Astrocyte (in vitro differentiated cells and primary cell): Measurements from ENCODE around the gene TMEM31. TPM values are rescaled to one million over a fixed set of nuclear protein-coding genes. Genes with fewer than 3 reads are reported as not detected.

Experiments used
- DNase-seq: peaks from one replicate; pipeline ENCODE4 v3.0.0-alpha.2; 2010; ENCODE audit warnings: low read depth
- FAIRE-seq: peaks from 2 replicates; lab custom pipeline; 2011; peaks lifted over from hg19 to GRCh38; lab: Jason Lieb, UNC
- H2AFZ ChIP-seq: 2 replicates; pipeline ENCODE4 v1.6.0; 2012; ENCODE audit warnings: low read depth, low read length, inconsistent platforms
- H3K27ac ChIP-seq: 2 replicates; pipeline ENCODE4 v1.5.1; 2011; ENCODE audit warnings: low read depth, low read length, inconsistent platforms
- H3K27me3 ChIP-seq: 2 replicates; pipeline ENCODE4 v1.6.0; 2011; ENCODE audit warnings: low read length, inconsistent platforms; ENCODE audit not compliant: insufficient read depth
- H3K36me3 ChIP-seq: 2 replicates; pipeline ENCODE4 v1.5.1; 2011; ENCODE audit warnings: low read length, inconsistent platforms; ENCODE audit not compliant: insufficient read depth
- H3K4me1 ChIP-seq: 2 replicates; pipeline ENCODE4 v1.5.1; 2011; ENCODE audit warnings: low read length, inconsistent platforms; ENCODE audit not compliant: insufficient read depth
- H3K4me2 ChIP-seq: 2 replicates; pipeline ENCODE4 v1.6.0; 2012; ENCODE audit warnings: low read length, inconsistent platforms
- H3K4me3 ChIP-seq: 2 replicates; pipeline ENCODE4 v1.5.1; 2011; ENCODE audit warnings: low read depth, mild to moderate bottlenecking, low read length, inconsistent platforms; ENCODE audit not compliant: insufficient read depth
- H3K79me2 ChIP-seq: 2 replicates; pipeline ENCODE4 v1.6.0; 2012; ENCODE audit warnings: mild to moderate bottlenecking, low read length, inconsistent platforms; ENCODE audit not compliant: insufficient read depth
- H3K9ac ChIP-seq: 2 replicates; pipeline ENCODE4 v1.6.0; 2012; ENCODE audit warnings: mild to moderate bottlenecking, low read length, inconsistent platforms
- H3K9me3 ChIP-seq: 2 replicates; pipeline ENCODE4 v1.5.1; 2012; ENCODE audit warnings: low read depth, mild to moderate bottlenecking, low read length, inconsistent platforms; ENCODE audit not compliant: insufficient read depth
- H4K20me1 ChIP-seq: 2 replicates; pipeline ENCODE4 v1.6.0; 2012; ENCODE audit warnings: low read length, inconsistent platforms; ENCODE audit not compliant: insufficient read depth
- H3K27ac Mint-ChIP-seq: one replicate; pipeline ENCODE4 v1.8.0; 2021; ENCODE audit warnings: mild to moderate bottlenecking, mixed read lengths; ENCODE audit not compliant: unreplicated experiment
- H3K27me3 Mint-ChIP-seq: one replicate; pipeline ENCODE4 v1.8.0; 2021; ENCODE audit warnings: low read depth, mixed read lengths; ENCODE audit not compliant: unreplicated experiment
- H3K36me3 Mint-ChIP-seq: one replicate; pipeline ENCODE4 v1.8.0; 2021; ENCODE audit warnings: low read depth, mixed read lengths; ENCODE audit not compliant: unreplicated experiment
- H3K4me1 Mint-ChIP-seq: one replicate; pipeline ENCODE4 v1.8.0; 2021; ENCODE audit warnings: low read depth, mixed read lengths; ENCODE audit not compliant: unreplicated experiment
- H3K4me3 Mint-ChIP-seq: one replicate; pipeline ENCODE4 v1.8.0; 2021; ENCODE audit warnings: mild to moderate bottlenecking, moderate library complexity, mixed read lengths; ENCODE audit not compliant: unreplicated experiment
- H3K9me3 Mint-ChIP-seq: one replicate; pipeline ENCODE4 v1.8.0; 2021; ENCODE audit warnings: mild to moderate bottlenecking, mixed read lengths; ENCODE audit not compliant: unreplicated experiment
- EZH2 ChIP-seq: IDR thresholded peaks from 2 replicates; pipeline ENCODE4 v1.6.1; 2012; ENCODE audit warnings: mild to moderate bottlenecking, low read length, inconsistent platforms; ENCODE audit not compliant: insufficient read depth
- total RNA-seq: library from RNA; stranded (reverse); gene quantifications from 2 replicates; pipeline ENCODE4 v1.2.1, GENCODE V29; 2021
- TF ChIP-seq, protein P1 (sequence below): IDR thresholded peaks from 2 replicates; pipeline ENCODE4 v1.5.1; 2011; ENCODE audit warnings: low read depth, mild to moderate bottlenecking, inconsistent platforms, low read length, moderate library complexity; ENCODE audit not compliant: insufficient read depth

Gene TMEM31
- total RNA-seq, 1 donor from 2014 or later = 0.43 TPM

DNA sequence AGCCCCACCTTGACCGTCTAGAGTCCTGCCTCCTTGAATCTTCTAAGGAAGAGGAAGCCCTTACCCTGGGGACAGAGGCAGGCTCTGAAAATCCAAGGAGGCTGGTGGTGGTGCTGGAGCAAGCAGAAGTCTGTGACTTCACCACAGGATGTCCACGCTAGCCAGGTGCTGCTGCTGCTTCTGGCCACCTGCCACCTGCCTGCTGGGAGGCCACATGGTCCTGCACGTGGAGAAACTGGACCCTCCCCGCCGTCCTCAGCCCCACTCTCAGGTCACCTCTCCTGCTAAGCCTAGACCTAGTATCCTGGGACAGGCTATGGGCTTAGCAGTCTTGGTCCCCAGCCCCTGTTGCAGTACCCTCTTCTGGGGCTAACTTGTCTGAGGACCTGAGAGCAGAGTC lies 15.8 kb downstream of the TMEM31 start:
- H3K27me3 Mint-ChIP-seq = peaks cover 6% of the 10 kb centered on the region
- H3K27ac ChIP-seq = no peak overlapping the region
- H3K4me3 ChIP-seq = no peak overlapping the region
- H3K9ac ChIP-seq = no peak overlapping the region
- H2AFZ ChIP-seq = no peak overlapping the region
- no peak overlapping the region for H3K27ac Mint-ChIP-seq
- no peaks in the 10 kb centered on the region for H3K79me2 ChIP-seq
- H3K9me3 ChIP-seq = no peaks in the 10 kb centered on the region
- no peaks in the 10 kb centered on the region for H4K20me1 ChIP-seq
- no peak overlapping the region for H3K4me3 Mint-ChIP-seq
- no peaks in the 10 kb centered on the region for H3K36me3 Mint-ChIP-seq
- H3K4me1 Mint-ChIP-seq = peaks cover 14% of the 10 kb centered on the region
- no peaks in the 10 kb centered on the region for H3K27me3 ChIP-seq
- H3K4me2 ChIP-seq = no peak overlapping the region
- H3K4me1 ChIP-seq = peaks cover 24% of the 10 kb centered on the region
- no peaks in the 10 kb centered on the region for H3K36me3 ChIP-seq
- H3K9me3 Mint-ChIP-seq = no peaks in the 10 kb centered on the region
- no peak for DNase-seq
- no peak for TF ChIP-seq EZH2
- TF ChIP-seq, protein P1, sequence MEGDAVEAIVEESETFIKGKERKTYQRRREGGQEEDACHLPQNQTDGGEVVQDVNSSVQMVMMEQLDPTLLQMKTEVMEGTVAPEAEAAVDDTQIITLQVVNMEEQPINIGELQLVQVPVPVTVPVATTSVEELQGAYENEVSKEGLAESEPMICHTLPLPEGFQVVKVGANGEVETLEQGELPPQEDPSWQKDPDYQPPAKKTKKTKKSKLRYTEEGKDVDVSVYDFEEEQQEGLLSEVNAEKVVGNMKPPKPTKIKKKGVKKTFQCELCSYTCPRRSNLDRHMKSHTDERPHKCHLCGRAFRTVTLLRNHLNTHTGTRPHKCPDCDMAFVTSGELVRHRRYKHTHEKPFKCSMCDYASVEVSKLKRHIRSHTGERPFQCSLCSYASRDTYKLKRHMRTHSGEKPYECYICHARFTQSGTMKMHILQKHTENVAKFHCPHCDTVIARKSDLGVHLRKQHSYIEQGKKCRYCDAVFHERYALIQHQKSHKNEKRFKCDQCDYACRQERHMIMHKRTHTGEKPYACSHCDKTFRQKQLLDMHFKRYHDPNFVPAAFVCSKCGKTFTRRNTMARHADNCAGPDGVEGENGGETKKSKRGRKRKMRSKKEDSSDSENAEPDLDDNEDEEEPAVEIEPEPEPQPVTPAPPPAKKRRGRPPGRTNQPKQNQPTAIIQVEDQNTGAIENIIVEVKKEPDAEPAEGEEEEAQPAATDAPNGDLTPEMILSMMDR = no peak
- FAIRE-seq = no peak

DNA sequence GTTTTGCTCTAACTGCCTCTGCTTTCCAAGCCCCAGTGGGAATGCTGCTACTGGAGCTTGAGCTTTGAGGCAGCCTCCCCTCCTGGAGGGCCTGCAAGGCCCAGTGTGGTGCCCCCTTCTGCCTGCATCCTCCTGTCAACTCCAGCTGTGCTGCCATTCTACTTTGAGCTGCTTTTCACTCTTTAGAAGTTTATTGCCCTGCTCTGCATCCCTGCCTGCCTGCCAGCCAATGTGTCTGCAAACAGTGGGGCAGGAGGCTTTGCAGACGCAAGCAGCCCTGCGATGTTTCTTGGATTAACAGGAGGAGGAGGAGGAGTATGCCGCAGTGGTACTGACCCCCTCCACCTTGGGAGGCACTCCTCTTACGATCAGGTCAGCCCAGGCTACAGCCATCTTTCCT lies 16.4 kb downstream of the TMEM31 start:
- FAIRE-seq = no peak

DNA sequence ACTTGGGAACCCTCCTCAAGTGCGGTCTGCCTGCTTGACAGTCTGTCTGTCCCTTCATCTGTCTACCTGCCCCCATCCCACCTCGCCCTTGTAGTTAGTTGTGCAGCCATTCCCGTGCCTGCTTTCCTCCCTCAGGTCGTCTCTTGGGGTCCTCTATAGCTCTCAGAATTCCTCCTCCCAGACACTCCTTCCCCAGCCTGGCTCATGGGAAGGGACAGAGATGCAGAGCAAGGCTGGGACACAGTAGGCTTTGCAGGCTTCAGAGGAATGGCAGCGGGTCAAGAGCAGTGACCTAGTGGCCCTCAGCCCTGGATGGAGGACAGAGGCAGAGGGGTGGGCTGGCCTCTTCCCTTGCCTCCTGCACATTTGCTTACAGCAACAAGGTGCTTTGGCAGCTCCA lies 18.3 kb downstream of the TMEM31 start:
- H3K4me1 Mint-ChIP-seq = peaks cover 14% of the 10 kb centered on the region
- no peak overlapping the region for H3K4me3 ChIP-seq
- no peak for DNase-seq
- H3K9ac ChIP-seq = no peak overlapping the region
- H3K4me3 Mint-ChIP-seq = no peak overlapping the region
- H3K4me1 ChIP-seq = peaks cover 35% of the 10 kb centered on the region
- H3K27ac ChIP-seq = no peak overlapping the region
- no peak for TF ChIP-seq EZH2
- TF ChIP-seq, protein P1 = no peak
- no peak overlapping the region for H3K4me2 ChIP-seq
- H3K36me3 ChIP-seq = no peaks in the 10 kb centered on the region
- H3K27me3 ChIP-seq = no peaks in the 10 kb centered on the region
- no peak overlapping the region for H3K27ac Mint-ChIP-seq
- no peak overlapping the region for H2AFZ ChIP-seq
- no peak for FAIRE-seq
- H4K20me1 ChIP-seq = no peaks in the 10 kb centered on the region
- no peaks in the 10 kb centered on the region for H3K9me3 ChIP-seq
- H3K79me2 ChIP-seq = no peaks in the 10 kb centered on the region
- H3K9me3 Mint-ChIP-seq = no peaks in the 10 kb centered on the region
- H3K36me3 Mint-ChIP-seq = no peaks in the 10 kb centered on the region
- H3K27me3 Mint-ChIP-seq = peaks cover 6% of the 10 kb centered on the region

More for the DNA sequence above, 16.4 kb downstream of the TMEM31 start:
- no peak overlapping the region for H3K4me2 ChIP-seq
- H3K9ac ChIP-seq = no peak overlapping the region
- H3K4me1 ChIP-seq = peaks cover 30% of the 10 kb centered on the region
- no peak overlapping the region for H2AFZ ChIP-seq
- Mint-ChIP-seq H3K9me3 (no peaks in the 10 kb centered on the region), H3K4me1 (peaks cover 14% of the 10 kb centered on the region), H3K36me3 (no peaks in the 10 kb centered on the region), H3K4me3 (no peak overlapping the region), H3K27me3 (peaks cover 6% of the 10 kb centered on the region), H3K27ac (no peak overlapping the region)
- H3K9me3 ChIP-seq = no peaks in the 10 kb centered on the region
- no peaks in the 10 kb centered on the region for H3K36me3 ChIP-seq
- no peaks in the 10 kb centered on the region for H3K79me2 ChIP-seq
- TF ChIP-seq EZH2 = no peak
- TF ChIP-seq, protein P1 = no peak
- DNase-seq = no peak
- H3K4me3 ChIP-seq = no peak overlapping the region
- H3K27me3 ChIP-seq = no peaks in the 10 kb centered on the region
- H3K27ac ChIP-seq = no peak overlapping the region
- no peaks in the 10 kb centered on the region for H4K20me1 ChIP-seq
